Hypothalamus (tissue), 51 donors: ENCODE results near the gene MPDZ.

Source experiments
- DNase-seq, 51 donors: peaks; one replicate each; lab custom pipeline; 2025; lab: John Stamatoyannopoulos, UW

Gene MPDZ, protein sequence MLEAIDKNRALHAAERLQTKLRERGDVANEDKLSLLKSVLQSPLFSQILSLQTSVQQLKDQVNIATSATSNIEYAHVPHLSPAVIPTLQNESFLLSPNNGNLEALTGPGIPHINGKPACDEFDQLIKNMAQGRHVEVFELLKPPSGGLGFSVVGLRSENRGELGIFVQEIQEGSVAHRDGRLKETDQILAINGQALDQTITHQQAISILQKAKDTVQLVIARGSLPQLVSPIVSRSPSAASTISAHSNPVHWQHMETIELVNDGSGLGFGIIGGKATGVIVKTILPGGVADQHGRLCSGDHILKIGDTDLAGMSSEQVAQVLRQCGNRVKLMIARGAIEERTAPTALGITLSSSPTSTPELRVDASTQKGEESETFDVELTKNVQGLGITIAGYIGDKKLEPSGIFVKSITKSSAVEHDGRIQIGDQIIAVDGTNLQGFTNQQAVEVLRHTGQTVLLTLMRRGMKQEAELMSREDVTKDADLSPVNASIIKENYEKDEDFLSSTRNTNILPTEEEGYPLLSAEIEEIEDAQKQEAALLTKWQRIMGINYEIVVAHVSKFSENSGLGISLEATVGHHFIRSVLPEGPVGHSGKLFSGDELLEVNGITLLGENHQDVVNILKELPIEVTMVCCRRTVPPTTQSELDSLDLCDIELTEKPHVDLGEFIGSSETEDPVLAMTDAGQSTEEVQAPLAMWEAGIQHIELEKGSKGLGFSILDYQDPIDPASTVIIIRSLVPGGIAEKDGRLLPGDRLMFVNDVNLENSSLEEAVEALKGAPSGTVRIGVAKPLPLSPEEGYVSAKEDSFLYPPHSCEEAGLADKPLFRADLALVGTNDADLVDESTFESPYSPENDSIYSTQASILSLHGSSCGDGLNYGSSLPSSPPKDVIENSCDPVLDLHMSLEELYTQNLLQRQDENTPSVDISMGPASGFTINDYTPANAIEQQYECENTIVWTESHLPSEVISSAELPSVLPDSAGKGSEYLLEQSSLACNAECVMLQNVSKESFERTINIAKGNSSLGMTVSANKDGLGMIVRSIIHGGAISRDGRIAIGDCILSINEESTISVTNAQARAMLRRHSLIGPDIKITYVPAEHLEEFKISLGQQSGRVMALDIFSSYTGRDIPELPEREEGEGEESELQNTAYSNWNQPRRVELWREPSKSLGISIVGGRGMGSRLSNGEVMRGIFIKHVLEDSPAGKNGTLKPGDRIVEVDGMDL (N-terminal part only)

DNA sequence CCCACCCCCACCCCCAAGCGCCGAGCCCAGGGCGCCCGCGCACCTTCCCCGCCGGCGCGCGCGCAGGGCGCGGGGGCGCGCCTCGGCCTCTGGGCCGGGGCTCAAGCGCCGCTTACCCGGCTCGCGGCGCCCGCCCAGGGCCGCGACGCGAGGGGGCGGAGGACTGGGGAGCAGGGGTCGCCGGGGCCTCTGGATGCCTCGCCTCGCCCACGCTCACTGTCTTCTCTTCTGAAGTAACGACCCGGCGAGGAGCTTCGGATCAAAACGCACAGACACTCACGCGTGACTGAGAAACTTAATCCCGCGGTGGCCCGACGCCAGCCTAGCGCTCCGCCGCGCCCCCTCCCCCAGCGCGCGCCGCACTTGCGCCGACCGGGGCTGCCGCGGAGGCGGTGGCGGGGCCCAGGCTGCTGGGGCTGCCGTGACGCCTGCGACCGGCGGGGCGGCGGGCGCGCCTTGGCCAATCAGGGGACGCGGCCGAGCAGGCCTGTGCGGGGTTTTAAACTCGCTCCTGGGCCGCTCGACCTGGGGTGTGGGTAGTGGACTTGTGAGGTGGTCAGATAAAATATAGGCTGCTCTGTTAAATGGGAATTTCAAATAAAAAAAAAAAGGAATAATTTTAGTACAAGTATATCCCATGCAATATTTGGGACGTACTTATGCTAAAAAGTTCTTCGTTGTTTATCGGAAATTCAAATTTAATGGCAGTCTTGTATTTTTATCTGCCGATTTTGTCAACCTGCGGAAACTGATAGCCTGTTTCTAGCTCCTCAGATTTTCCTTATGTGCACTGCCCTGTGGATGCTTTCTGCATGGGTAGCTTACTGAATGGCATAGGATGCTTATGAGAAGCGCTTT lies at the start of gene MPDZ:
MPDZ (minus strand) TSS at position 409 of the 858 bp plus-strand sequence. CDS start 29,377 bp downstream, outside the sequence.
- peak in 49 of 51 donors; percentile 9 to 90 (median 55) for DNase-seq

DNA sequence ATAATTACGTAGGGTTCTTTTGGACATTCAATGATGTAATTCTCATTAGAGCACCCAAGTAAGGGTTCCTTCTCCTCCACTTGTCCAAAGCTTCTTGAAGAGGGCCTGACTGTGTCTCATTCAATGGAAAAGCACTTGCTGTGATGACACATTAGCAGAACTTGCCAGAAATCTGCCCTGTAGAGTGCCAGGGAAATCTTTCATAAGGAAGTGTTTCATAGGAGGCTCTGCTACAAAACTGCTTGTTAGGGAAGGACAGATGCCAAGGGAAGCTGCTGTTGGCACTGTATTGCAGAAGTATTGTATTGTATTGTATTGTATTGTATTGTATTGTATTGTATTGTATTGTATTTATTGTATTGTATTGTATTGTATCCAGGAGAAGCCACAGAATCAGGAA lies 45.5 kb upstream of the MPDZ start:
- no peak for DNase-seq

DNA sequence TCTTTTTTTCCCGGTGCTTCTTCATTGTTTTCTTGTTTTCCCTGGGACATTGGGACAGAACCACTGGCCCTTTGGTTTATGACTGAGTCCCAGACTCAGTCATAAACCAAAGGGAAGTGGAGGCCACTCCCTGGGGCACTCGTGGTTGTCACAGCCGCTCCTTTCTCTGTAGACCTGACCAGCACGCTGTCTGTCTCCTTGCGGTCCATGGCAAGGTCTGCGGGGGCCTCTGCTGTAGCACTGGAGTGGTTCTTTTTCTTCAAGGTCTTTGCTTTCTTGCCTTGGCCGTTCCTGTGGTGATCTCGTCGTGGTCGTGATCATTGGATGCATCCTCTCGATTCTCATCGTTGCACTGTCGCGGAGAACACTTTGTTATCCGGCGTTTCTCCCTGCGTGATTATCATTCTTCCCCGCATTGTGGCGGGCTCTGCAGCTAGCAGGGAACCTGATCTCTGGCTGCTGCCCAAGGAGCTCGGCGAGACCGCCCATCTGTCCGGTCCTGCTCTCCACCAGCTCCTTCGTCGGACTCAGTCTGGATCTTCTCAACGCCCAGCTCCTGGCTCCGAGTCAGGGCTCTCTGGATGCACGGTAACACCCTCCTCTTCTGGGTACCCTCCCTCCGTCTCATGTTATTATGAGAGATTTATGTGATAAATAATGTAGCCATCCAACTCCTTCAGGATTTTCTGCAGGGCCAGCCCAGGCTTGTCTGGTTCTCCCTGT lies 43.5 kb upstream of the MPDZ start:
- no peak for DNase-seq

DNA sequence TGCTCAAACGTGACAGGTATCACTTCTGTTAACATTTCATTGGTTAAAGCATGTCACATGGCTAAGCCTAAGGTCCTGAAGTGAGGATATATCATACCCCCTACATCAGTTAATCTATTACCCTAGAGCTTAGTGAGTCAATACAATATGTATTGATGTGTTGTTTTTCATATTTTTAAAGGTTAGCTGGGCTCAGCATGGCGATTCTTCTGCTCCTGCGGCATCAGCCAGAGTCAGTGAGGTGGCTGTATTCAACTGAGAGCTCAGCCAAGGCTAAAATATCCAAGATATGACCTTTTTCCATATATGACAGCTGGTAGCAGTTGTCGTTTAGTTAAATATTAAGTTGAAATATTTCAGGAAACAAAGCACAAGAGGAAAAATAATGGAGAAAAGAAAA lies 38.5 kb upstream of the MPDZ start:
- DNase-seq: no peak

DNA sequence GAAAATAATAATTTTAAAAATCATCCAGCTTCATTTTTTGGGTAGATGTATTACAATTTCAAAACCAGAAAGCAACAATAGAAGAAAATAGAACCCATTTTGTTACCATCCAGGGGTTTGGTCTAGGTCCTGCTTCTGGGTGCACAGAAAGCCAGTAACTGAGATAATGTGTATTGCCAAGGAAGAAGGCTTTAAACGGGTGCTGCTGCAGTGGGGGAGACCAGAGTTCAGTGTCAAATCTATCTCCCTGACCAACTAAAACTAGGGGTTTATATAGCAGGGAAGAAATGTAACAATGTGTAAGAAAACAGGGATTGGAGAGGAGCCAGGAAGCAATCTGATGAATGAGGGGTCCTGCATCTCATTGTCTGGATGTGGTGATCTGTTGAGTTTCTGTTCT lies 17.5 kb upstream of the MPDZ start:
- no peak for DNase-seq

DNA sequence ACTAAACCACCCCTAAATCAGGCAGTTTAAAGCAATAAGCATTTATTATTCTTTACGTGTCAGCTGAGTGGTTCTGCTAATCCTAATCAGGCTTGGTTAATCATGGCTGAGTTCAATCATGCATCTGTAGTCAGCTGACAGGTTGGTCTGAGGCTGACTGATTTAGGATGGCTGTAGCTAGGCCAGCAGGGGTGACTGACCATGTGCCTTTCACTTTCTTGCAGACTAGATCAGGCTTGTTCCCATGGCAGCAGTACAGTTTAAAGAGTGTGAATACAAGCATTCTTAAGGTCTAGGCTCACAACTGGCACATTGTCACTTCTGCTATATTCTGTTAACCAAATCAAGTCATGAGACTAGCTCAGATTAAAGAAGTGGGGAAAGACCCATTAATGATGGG lies 16.1 kb upstream of the MPDZ start:
- DNase-seq: no peak

DNA sequence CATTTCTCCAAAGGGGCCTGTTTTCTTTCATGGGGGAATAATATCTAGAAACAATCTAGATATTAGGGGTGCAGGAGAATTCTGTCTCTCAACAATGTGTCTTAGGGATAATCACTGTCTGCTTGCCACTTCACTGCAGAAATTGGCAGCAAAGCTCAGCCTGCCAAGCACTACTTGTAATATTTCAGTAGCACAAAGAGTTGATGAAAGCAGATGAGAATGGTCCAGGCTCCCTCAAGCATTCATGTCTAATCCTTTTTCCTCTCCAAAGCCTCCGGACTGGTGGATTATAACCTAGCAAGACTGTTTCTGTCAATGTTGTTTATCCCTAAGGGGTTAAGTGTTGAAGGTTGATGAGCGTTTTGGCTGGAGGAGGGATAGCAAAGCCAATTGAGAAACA lies 13.3 kb upstream of the MPDZ start:
- DNase-seq: no peak

DNA sequence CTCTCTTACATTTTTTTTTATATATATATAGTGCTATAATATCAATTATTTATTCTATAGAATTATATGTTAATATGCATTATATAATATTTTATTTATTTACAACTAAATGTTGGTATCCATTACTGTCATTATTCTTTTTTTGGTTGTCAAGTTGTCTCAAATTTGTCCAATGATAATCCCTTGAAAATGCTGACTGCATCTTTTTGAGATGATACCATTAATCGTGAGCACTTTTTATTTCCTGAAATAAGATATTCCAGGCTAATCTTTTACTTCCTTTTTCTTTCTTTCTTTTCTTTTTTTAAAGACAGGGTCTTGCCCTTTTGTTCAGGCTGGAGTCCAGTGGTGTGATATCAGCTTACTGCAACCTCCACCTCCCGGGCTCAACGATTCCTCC lies 12.7 kb upstream of the MPDZ start:
- no peak for DNase-seq

DNA sequence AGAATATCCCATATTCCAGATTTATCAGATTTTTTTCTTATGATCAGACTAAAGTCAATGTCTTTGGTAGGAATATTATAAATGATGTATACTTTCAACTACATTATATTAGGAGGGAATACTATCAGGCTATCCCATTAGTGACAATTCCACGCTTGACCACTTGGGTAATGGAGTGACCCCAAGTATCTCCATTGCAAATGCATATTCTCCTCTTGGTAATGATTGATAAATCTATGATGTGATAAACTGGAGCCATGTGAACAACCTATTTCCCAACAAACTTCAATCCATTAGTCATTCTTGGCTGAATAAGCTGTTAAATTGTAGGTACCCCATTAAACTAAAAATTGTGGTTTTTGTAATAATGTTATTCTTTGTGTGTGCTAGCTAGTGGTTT lies 12.2 kb upstream of the MPDZ start:
- DNase-seq: no peak

DNA sequence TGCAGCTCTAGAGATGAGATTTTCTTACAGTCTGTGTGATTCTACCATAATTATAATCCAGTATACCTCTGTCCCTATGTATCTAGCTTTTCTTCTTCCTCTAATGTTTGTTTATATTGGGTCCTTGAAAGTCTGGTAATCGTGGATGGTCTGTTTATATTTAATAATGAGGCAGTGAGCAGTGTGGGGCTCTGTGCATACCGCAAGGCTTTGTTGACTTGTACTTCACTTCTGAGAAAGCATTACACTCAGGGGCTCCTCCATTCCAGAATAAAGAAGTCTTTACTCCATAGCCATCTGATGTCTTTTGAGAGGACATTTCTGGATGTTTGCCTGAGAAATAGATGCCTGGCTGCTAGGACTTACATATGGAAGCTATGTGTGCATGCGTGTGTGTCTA lies 4.5 kb upstream of the MPDZ start:
- DNase-seq: no peak

DNA sequence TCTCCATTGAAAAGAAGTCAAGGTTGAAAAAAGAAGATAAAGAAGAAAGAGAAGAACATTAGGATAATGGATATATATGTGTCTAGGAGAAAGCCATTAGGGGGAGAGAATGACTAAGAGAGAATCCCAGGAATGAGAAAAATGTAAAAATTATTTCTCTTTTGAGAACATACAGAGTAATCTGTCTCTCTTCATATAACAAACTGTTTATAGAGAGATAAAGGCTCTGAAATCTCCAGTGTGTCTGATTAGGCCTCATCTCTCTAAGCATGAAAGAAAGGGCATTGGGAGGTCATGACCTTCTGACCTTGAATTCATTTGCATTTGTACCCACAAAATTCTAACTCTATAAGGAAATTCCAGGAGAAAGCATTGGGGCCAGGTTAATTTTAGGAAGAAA lies 3.5 kb upstream of the MPDZ start:
- no peak for DNase-seq

DNA sequence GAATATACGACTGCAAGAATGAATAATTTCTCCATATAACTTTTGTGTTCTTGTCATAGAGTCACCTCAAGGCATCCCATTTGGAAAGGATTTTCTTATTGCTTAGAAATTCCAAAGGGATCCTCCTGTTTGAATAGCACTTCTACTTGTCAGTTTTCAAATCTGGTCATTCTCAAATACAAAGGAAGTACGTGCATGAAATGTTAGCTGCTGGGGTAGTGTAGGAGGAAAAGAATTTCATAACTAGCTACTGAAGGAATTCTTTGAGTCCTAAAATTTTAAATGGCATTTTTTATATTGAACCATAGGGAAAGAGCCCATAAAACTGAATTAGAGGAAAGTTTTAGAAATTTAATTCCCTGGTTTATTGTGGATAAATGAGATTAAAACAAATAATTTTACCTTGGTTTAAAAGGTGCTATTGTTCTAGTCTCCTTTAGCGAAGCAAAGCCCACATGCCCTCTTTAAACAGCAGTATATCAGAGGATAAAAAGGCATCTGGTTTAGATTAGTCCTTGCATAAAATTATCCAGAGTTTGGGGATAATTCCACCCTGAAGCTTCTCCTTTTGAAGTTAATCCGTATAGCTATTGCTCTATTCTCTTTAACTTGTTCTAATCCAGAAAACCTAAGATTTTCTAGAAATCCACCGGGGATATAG lies 2.0 kb upstream of the MPDZ start:
- no peak for DNase-seq

DNA sequence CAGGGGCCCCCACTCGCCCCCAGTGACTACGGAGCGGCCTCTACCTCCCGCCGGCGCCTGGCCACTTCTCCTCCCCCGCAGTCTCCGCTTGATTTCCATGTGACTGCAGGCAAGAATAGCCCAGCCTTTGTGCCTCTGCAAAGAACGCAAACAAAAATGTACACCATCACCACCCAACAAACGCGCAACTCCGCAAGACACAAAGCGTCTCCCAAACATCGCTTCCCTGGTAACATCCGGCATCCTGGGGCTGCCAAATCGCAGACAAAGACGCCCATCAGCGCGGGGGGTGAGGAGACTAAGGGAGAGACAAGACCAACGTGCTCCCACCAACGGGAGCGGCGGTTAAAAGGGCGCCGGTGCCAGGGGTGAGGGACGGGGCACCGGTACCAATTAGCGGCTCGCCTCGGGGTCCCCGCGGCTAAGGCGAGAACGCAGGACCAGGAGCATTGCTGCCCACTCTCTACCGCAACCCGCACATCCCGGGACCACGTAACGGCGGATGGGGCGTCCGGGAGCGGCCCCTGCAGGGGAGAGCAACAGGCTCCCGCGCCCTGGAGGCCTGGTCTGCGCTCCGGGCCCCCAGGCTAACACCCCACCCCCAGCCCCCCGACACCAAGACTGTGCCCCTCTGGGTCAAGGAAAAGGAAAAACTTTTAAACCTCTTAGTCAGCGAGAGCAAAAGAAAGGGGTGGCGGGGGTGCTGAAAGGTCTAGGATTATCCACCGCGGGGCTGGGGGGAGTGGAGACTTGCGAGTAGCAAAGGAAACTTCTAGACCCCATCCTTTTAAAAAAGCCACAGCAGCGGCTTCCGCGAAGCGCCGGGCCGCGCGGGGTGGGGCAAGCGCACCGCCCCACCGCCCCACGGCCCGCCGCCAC lies 885 bp downstream of the MPDZ start:
- peak in 50 of 51 donors; percentile 20 to 88 (median 66) for DNase-seq

DNA sequence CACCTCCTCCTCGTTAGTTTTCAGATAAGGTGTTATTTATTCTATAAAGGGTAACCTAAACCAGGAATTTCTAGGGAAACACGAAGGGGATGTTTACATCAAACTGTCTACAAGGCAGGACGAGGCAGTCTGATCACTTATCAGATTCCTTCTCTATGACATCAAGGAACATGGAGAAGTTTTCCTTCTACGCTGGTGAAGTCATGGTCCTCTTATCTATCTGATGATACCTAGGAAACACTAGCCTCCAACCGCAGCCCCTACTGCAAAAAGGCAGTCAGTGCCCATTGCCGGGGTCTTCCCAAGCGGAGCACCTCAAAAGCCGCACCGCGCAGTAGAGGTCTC lies 1.5 kb downstream of the MPDZ start:
- no peak for DNase-seq

DNA sequence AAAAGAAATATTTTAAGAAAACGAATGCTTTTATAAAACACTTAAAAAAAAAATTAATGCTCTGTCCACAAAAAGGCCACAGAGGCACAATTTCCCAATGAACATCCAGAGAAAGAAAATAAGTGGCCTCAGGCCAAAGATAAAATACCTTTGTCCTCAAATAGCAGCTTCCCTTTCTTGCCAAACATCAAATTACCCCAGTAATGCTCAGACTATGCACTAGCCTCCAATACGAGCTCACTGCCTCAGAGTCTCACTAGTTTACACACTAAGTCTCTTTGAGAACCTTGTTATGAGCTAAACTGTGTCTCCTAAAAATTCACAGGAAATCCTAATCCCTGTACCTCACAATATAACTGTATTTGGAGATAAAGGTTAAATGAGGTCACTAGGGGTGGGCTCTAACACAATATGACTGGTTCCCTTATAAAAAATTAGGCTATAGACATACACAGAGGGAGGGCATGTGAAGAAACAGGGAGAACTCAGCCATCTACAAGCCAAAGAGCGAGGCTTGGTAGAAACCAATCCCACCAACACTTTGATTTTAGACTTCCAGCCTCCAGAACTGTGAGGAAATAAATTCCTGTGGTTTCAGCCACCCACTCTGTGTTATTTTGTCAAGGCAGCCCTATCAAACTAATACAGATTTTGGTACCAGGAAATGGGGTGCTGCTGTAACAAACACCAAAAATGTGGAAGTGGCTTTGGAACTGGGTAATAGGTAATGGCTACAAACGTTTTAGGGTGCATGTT lies 4.4 kb downstream of the MPDZ start:
- no peak for DNase-seq

DNA sequence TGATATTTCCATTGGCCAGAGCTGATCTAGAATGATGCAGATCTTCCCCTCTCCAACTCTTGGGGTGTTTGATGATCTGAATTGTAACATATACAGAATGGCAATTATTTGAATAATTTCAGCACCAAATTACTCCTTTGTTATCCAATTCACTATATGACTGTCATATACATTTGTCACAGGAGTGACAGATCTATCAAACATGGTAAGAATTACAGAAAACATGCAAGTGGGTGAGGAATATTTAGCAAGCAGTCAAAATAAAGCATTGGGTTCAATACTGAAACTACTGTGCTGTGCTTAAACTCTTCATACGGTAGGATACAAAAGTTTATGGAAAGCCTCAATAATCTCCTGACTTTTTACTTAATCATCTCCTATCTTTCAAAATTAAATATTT lies 8.8 kb downstream of the MPDZ start:
- no peak for DNase-seq
